Measurements from ENCODE around the gene CSNK1G1. TPM values are rescaled to one million over a fixed set of nuclear protein-coding genes. Genes with fewer than 3 reads are reported as not detected.

CSNK1G1 gene
- total RNA-seq, 5 donors from 2014 or later (not counting 1 experiment from before 2014, with no cell fraction given), result 22.3 to 25.6 (median 23.6) TPM

DNA sequence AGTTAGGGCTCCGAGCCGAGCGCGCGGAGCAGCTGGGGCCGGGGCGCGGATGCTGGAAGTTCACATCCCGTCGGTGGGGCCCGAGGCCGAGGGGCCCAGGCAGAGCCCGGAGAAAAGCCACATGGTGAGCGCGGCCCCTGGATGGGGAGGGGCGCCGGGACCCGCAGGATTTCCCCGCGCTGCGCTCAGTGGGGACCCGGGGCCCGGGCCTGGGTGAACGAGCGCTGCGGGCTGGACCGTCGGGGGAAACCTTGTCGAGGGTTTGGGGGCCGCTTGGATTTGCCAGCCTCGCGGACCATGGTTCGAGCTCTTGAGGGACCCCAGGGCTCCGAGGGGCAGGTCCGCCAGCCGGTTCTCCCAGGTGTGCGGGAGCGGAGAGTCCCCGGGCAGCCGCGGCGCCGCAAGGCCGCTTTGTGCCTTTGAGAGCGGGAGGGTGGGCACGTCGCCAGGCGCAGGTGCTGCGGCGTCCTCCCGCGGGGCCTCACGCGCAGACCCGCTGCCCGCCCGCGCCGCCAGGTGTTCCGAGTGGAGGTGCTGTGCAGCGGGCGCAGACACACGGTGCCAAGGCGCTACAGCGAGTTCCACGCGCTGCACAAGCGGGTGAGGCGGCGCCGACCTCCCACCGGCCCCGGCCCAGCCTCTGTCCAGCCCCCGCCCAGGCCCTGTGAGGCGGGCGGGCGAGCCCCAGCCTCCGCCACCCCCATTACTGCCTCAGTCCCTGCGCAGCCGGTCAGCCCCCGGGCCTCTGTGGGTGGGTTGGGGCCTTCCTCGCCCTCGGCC is 204.1 kb downstream of the CSNK1G1 start, which contains the start of gene SNX22:
Gene SNX22 (plus strand): TSS at position 5 of the 780 bp plus-strand sequence. CDS start 45 bp downstream, at position 50.
- Mint-ChIP-seq H3K4me1 (peaks cover 27 to 35% (median 32%) of the 10 kb centered on the region in 3 donors), H3K4me3 (peak within 1 kb of the TSS; percentile 62 to 79 (median 76)), H3K36me3 (peaks cover 11% of the 10 kb centered on the region), H3K27ac (peak within 1 kb of the TSS in 1 of 2 donors; percentile 28), H3K27me3 (peaks cover 7 to 14% of the 10 kb centered on the region in 2 donors), H3K9me3 (no peaks in the 10 kb centered on the region)
- ATAC-seq (replicated peaks in 1 of 4) (peak; percentile 12 to 34 (median 30)), DNase-seq (peak in 16 of 35 experiments; percentile 21 to 60 (median 32))
- Histone ChIP-seq H3K27me3 (replicated peaks in 1 of 2; ENCODE audit: control insufficient read depth in 2 of 2, extremely low read depth in 1 of 2, insufficient read depth in 2 of 2, low read length in 1 of 2) (peaks cover 0 to 33% of the 10 kb centered on the region in 2 experiments), H3K27ac (ENCODE audit: low read length) (no peak within 1 kb of the TSS), H3K4me1 (ENCODE audit: control insufficient read depth in 1 of 2, extremely low read depth in 1 of 2, insufficient read depth in 2 of 2, low read length in 2 of 2) (peaks cover 7 to 44% of the 10 kb centered on the region in 2 experiments), H3K9me3 (no peaks in the 10 kb centered on the region), H3K36me3 (ENCODE audit: control insufficient read depth in 2 of 2, extremely low read depth in 1 of 2, insufficient read depth in 1 of 2, low read length in 1 of 2) (peaks cover 11 to 26% of the 10 kb centered on the region in 2 donors), H3K4me3 (ENCODE audit: control insufficient read depth in 1 of 2, extremely low read depth in 1 of 2, low read length in 1 of 2) (peak within 1 kb of the TSS; percentile 42 to 67)
- CTCF ChIA-PET, result no interaction called here
- POLR2A ChIA-PET, result no interaction called here
- 1% methylated on average over 70 of the region's 83 CpGs for WGBS (ENCODE audit: insufficient coverage)

DNA sequence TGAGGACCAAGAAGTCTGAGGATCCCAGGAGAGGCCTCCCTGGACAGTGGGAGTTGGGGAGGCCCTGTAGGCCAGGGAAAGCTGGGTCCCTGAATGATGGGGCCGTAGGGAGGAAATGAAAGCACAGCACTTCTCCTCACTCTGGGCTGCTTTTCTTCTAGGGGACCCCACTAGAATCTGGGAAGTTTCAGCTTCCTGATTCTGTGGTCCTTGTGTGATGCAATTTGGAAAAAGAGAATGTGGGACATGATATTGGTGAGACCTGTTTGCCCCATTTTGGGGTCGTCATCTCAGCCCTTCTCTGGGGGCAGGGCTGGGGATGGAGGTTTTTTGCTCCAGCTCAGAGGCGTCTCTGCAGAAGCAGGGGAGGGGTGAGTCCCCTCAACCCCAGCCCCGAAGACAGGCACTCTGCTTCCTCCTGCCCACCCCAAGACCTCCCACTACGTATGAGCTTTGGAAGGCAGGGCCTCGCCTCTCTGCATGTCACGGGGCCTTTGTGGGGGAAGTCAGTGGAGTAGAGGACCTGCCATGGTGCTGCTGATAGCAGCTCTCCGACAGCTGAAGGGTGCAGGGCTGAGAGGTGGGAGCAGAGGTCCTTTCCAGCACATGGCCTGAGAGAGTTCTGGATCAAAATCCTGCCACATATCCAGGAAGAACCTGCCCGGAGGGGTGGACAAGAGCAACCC is 205.9 kb downstream of the CSNK1G1 start:
- peak overlapping the region in 2 of 3 donors; percentile 31 to 47 for H3K4me3 Mint-ChIP-seq
- ChIA-PET CTCF (interaction anchor here (0.6 to 0.7 kb wide), 3 partner anchors 12 to 503 kb away, joined by 3 read pairs; no protein-coding TSS in a partner anchor), POLR2A (no interaction called here)
- H3K4me1 ChIP-seq (ENCODE audit: control insufficient read depth in 1 of 2, extremely low read depth in 1 of 2, insufficient read depth in 2 of 2, low read length in 2 of 2), result peaks cover 7 to 44% of the 10 kb centered on the region in 2 experiments
- ATAC-seq (replicated peaks in 1 of 4) (no peak), DNase-seq (no peak)
- H3K27me3 Mint-ChIP-seq, result peaks cover 7 to 14% of the 10 kb centered on the region in 2 donors
- H3K36me3 ChIP-seq (ENCODE audit: control insufficient read depth in 2 of 2, extremely low read depth in 1 of 2, insufficient read depth in 1 of 2, low read length in 1 of 2), result peaks cover 8 to 9% of the 10 kb centered on the region in 2 donors
- peaks cover 27 to 32% (median 32%) of the 10 kb centered on the region in 3 donors for H3K4me1 Mint-ChIP-seq
- peak overlapping the region in 1 of 2 donors; percentile 16 for H3K27ac Mint-ChIP-seq
- H3K4me3 ChIP-seq (ENCODE audit: control insufficient read depth in 1 of 2, extremely low read depth in 1 of 2, low read length in 1 of 2), result no peak overlapping the region
- WGBS (ENCODE audit: insufficient coverage), result 90% methylated on average over 5 of the region's 9 CpGs
- peaks cover 3% of the 10 kb centered on the region for H3K36me3 Mint-ChIP-seq
- no peak overlapping the region for H3K27ac ChIP-seq (ENCODE audit: low read length)
- no peaks in the 10 kb centered on the region for H3K9me3 ChIP-seq
- no peaks in the 10 kb centered on the region for H3K9me3 Mint-ChIP-seq
- peaks cover 0 to 33% of the 10 kb centered on the region in 2 experiments for H3K27me3 ChIP-seq (replicated peaks in 1 of 2; ENCODE audit: control insufficient read depth in 2 of 2, extremely low read depth in 1 of 2, insufficient read depth in 2 of 2, low read length in 1 of 2)

GRCh38 chr15:64149424-64149823 is 206.5 kb downstream of the CSNK1G1 start:
- Histone ChIP-seq H3K9me3 (no peaks in the 10 kb centered on the region), H3K4me1 (ENCODE audit: control insufficient read depth in 1 of 2, extremely low read depth in 1 of 2, insufficient read depth in 2 of 2, low read length in 2 of 2) (peaks cover 7 to 44% of the 10 kb centered on the region in 2 experiments), H3K4me3 (ENCODE audit: control insufficient read depth in 1 of 2, extremely low read depth in 1 of 2, low read length in 1 of 2) (no peak overlapping the region), H3K36me3 (ENCODE audit: control insufficient read depth in 2 of 2, extremely low read depth in 1 of 2, insufficient read depth in 1 of 2, low read length in 1 of 2) (peaks cover 11 to 13% of the 10 kb centered on the region in 2 donors), H3K27ac (ENCODE audit: low read length) (no peak overlapping the region), H3K27me3 (replicated peaks in 1 of 2; ENCODE audit: control insufficient read depth in 2 of 2, extremely low read depth in 1 of 2, insufficient read depth in 2 of 2, low read length in 1 of 2) (peaks cover 0 to 33% of the 10 kb centered on the region in 2 experiments)
- DNase-seq (no peak), ATAC-seq (replicated peaks in 1 of 4) (no peak)
- Mint-ChIP-seq H3K27ac (peak overlapping the region in 1 of 2 donors; percentile 16), H3K9me3 (no peaks in the 10 kb centered on the region), H3K4me3 (peak overlapping the region in 1 of 3 donors; percentile 47), H3K27me3 (peaks cover 7 to 14% of the 10 kb centered on the region in 2 donors), H3K36me3 (peaks cover 8% of the 10 kb centered on the region), H3K4me1 (peaks cover 27 to 32% (median 31%) of the 10 kb centered on the region in 3 donors)
- ChIA-PET POLR2A (no interaction called here), CTCF (interaction anchor here (0.6 to 0.7 kb wide), 4 partner anchors 11 to 504 kb away, joined by 3 to 4 read pairs (median 3); no protein-coding TSS in a partner anchor)

DNA sequence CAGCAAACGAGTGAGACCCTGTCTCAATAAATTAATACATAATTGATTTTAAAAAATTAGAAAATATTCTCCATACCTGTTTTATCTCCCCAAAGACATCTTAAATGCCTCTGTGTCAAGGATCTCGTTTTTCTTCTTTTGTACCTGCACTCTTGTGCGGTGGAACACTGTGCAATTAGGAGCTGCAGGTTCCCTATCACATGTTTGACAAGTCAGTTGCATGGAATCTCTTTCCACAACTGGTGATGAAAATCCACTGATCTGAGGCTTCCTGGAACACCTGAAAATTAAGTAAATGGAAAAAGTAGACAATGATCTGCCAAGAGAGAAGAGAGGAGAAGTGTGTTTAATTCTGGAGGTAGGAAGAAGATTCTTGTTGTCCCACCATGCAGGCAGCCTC is 207.4 kb downstream of the CSNK1G1 start:
- Mint-ChIP-seq H3K4me3 (no peak overlapping the region), H3K9me3 (no peaks in the 10 kb centered on the region), H3K36me3 (peaks cover 10% of the 10 kb centered on the region), H3K27me3 (peaks cover 6 to 14% of the 10 kb centered on the region in 2 donors), H3K4me1 (peaks cover 26 to 28% (median 27%) of the 10 kb centered on the region in 3 donors), H3K27ac (peak overlapping the region; percentile 0 to 29)
- 89% methylated on average over 2 of the region's 3 CpGs for WGBS (ENCODE audit: insufficient coverage)
- no peak for DNase-seq
- Histone ChIP-seq H3K27me3 (replicated peaks in 1 of 2; ENCODE audit: control insufficient read depth in 2 of 2, extremely low read depth in 1 of 2, insufficient read depth in 2 of 2, low read length in 1 of 2) (peaks cover 0 to 33% of the 10 kb centered on the region in 2 experiments), H3K27ac (ENCODE audit: low read length) (no peak overlapping the region), H3K4me3 (ENCODE audit: control insufficient read depth in 1 of 2, extremely low read depth in 1 of 2, low read length in 1 of 2) (no peak overlapping the region), H3K4me1 (ENCODE audit: control insufficient read depth in 1 of 2, extremely low read depth in 1 of 2, insufficient read depth in 2 of 2, low read length in 2 of 2) (peaks cover 7 to 38% of the 10 kb centered on the region in 2 experiments), H3K36me3 (ENCODE audit: control insufficient read depth in 2 of 2, extremely low read depth in 1 of 2, insufficient read depth in 1 of 2, low read length in 1 of 2) (peaks cover 11 to 12% of the 10 kb centered on the region in 2 donors), H3K9me3 (no peaks in the 10 kb centered on the region)
- no peak for ATAC-seq (replicated peaks in 1 of 4)
- ChIA-PET POLR2A (no interaction called here), CTCF (interaction anchor here in 1 of 2 donors (0.5 kb wide), 1 partner anchor 1719 kb away, joined by 3 read pairs; no protein-coding TSS in a partner anchor)

- Histone ChIP-seq H3K9me3 (no peaks in the 10 kb centered on the region), H3K4me1 (ENCODE audit: control insufficient read depth in 1 of 2, extremely low read depth in 1 of 2, insufficient read depth in 2 of 2, low read length in 2 of 2) (peaks cover 5 to 34% of the 10 kb centered on the region in 2 experiments), H3K27me3 (replicated peaks in 1 of 2; ENCODE audit: control insufficient read depth in 2 of 2, extremely low read depth in 1 of 2, insufficient read depth in 2 of 2, low read length in 1 of 2) (peaks cover 0 to 29% of the 10 kb centered on the region in 2 experiments), H3K36me3 (ENCODE audit: control insufficient read depth in 2 of 2, extremely low read depth in 1 of 2, insufficient read depth in 1 of 2, low read length in 1 of 2) (peaks cover 14 to 15% of the 10 kb centered on the region in 2 donors), H3K4me3 (ENCODE audit: control insufficient read depth in 1 of 2, extremely low read depth in 1 of 2, low read length in 1 of 2) (no peak overlapping the region), H3K27ac (ENCODE audit: low read length) (no peak overlapping the region)
- Mint-ChIP-seq H3K4me1 (peaks cover 22 to 24% (median 23%) of the 10 kb centered on the region in 3 donors), H3K9me3 (no peaks in the 10 kb centered on the region), H3K27me3 (peaks cover 3 to 12% of the 10 kb centered on the region in 2 donors), H3K4me3 (no peak overlapping the region), H3K27ac (no peak overlapping the region), H3K36me3 (peaks cover 10% of the 10 kb centered on the region)
- ChIA-PET CTCF (no interaction called here), POLR2A (no interaction called here)
- 100% methylated on average over 2 of the region's 7 CpGs for WGBS (ENCODE audit: insufficient coverage)
- no peak for ATAC-seq (replicated peaks in 1 of 4)
- DNase-seq, result no peak
Observed at GRCh38 chr15:64148168-64148567, 207.8 kb downstream of the CSNK1G1 start.
